Gastrocnemius medialis (tissue), 4 donors: ENCODE data around the gene CFB.

Source experiments
- CTCF ChIP-seq, 5 experiments: fragments of 450-650 bp in 3 of 5; fragments of 200-600 bp in 2 of 5; sonication (generic) in 2 of 5; IDR thresholded peaks in 4 of 5; conservative IDR thresholded peaks in 1 of 5; 1 replicate in 4 of 5; 2 replicates in 1 of 5; pipeline ENCODE4 v1.5.1; 2016 to 2019; ENCODE audit warnings: antibody characterized with exemption in 5 of 5, mild to moderate bottlenecking in 3 of 5, moderate library complexity in 3 of 5
- POLR2A ChIP-seq, 2 donors: fragments of 450-650 bp; IDR thresholded peaks; one replicate each; pipeline ENCODE4 v1.6.1; 2017; ENCODE audit warnings: antibody characterized with exemption in 2 of 2, mild to moderate bottlenecking in 2 of 2, moderate library complexity in 2 of 2

DNA sequence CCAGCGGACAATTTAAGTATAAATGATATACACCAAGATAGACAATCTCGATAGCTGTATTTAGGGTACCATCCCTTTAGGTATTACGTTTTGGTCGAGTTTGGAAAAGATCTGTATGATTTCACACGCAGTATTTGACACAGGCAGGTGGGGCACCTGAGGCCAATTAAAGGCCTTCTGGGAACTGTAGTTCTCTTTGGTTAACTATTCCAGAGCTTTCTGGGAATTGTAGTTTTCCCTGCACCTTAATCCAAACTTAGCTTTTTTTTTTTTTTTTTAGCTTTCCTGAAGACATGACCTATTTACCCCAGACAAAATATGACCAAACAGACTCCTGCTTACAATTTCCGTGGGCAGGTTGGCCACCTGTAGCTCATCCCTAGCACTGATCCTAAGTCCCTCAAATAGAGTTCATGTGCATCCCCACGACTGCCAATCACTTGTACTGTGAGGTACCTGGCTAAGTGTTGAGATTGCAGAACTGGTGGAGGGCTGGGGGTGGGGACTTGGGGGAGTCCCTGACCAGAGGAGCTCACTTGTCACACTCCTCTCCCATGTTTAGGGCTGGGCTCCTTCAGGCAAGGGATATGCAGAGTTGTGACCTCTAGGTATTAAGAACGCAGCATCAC is 47.4 kb upstream of the CFB start:
- TF ChIP-seq CTCF (IDR thresholded peaks at IDR 0.05 in 4 of 5, conservative IDR thresholded peaks at IDR 0.05 in 1 of 5): no peak
- peak; percentile 34 to 35 for TF ChIP-seq POLR2A (IDR thresholded peaks at IDR 0.05)
